Muscle of leg (tissue), 11 donors: ENCODE measurements around the gene C11orf54. TPM values are rescaled to one million over a fixed set of nuclear protein-coding genes. Genes with fewer than 3 reads are reported as not detected.
"Not testable (repeated sequence)": the region's sequence is repeated elsewhere in the genome, so short reads cannot be mapped to it uniquely, and the experiment has no call there.

Experiments used
- DNase-seq: peaks from one replicate; pipeline ENCODE4 v3.0.0; 2013
- H3K27ac ChIP-seq: one replicate; pipeline ENCODE4 v1.5.1; 2013; ENCODE audit warnings: mild to moderate bottlenecking, low read length, control low read depth
- H3K27me3 ChIP-seq: one replicate; pipeline ENCODE4 v1.6.1; 2013; ENCODE audit warnings: low read length; ENCODE audit not compliant: control insufficient read depth, insufficient read depth
- H3K36me3 ChIP-seq: one replicate; pipeline ENCODE4 v1.6.1; 2013; ENCODE audit warnings: low read length; ENCODE audit not compliant: control insufficient read depth, insufficient read depth
- H3K4me1 ChIP-seq: one replicate; pipeline ENCODE4 v1.6.1; 2013; ENCODE audit warnings: low read length; ENCODE audit not compliant: control insufficient read depth, insufficient read depth
- H3K4me3 ChIP-seq: one replicate; pipeline ENCODE4 v1.5.1; 2013; ENCODE audit warnings: low read length, control low read depth
- H3K9me3 ChIP-seq: replicated peaks from 2 replicates; pipeline ENCODE4 v1.6.1; 2013; ENCODE audit warnings: low read depth, low read length; ENCODE audit not compliant: control insufficient read depth
- WGBS: methylation state at CpG from one replicate; pipeline ENCODE4 v1.1.5; 2013; ENCODE audit warnings: missing lambda C conversion rate; ENCODE audit not compliant: insufficient coverage; 5-methylcytosine and 5-hydroxymethylcytosine counted together
- polyA plus RNA-seq, 8 donors: library from polyadenylated mRNA; unstranded; fragments of 120-200 nt; gene quantifications; one replicate each; pipeline versions ENCODE4 v1.2.1 to v1.2.3, GENCODE V29; 2013; ENCODE audit warnings: inconsistent platforms in 1 of 8, low replicate concordance in 1 of 8; ENCODE audit not compliant: insufficient read length in 8 of 8, insufficient read depth in 1 of 8
- total RNA-seq: library from RNA; stranded (reverse); fragments of 120-200 nt; gene quantifications from one replicate; pipeline ENCODE4 v1.2.4, GENCODE V29; 2013

Gene C11orf54
- total and polyA plus RNA-seq, 9 donors, result 27.6 to 41.1 (median 35.0) TPM

DNA sequence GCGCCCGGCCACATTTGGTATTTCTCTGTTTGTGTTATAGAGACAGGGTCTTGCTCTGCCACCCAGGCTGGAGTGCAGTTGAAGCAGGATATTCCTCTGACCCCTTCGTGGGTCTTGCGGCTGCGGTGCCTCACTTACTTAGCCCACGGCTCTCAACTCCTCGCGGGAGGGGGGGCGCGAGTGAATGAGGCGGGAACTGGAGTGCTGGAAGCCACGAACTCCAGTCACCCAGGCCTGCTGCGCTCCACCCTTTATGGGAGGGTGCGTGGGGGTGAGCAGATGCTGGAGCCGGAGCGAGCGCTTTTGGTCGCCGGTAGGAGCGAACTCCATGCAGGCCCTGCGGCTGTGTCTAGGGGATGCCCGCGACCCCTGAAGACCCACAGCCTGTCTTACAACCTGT lies 1.8 kb downstream of the C11orf54 start:
- no peak for DNase-seq
- Histone ChIP-seq H3K27ac (no peak overlapping the region), H3K4me3 (no peak overlapping the region), H3K9me3 (no peaks in the 10 kb centered on the region), H3K27me3 (no peaks in the 10 kb centered on the region), H3K36me3 (peaks cover 16% of the 10 kb centered on the region), H3K4me1 (peaks cover 13% of the 10 kb centered on the region)
- WGBS, result 93% methylated on average over 23 of the region's 23 CpGs

DNA sequence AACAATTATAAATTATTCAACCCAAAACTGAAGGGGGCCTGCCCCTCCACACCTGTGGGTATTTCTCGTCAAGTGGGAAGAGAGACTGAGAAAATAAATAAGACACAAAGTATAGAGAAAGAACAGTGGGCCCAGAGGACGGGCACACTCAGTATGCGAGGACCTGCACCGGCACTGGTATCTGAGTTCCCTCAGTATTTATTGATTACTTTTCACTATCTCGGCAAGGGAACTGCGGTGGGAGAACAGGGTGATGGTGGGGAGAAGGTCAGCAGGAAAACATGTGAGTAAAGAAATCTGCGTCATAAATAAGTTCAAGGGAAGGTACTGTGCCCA lies 3.2 kb downstream of the C11orf54 start:
- Histone ChIP-seq H3K27ac (no peak overlapping the region), H3K4me3 (no peak overlapping the region), H3K9me3 (no peaks in the 10 kb centered on the region)

GRCh38 chr11:93745005-93745755 lies 3.7 kb downstream of the C11orf54 start:
- not testable (repeated sequence) for H3K27ac ChIP-seq, H3K9me3 ChIP-seq, H3K27me3 ChIP-seq, DNase-seq, H3K4me1 ChIP-seq, H3K4me3 ChIP-seq
- WGBS, result 70% methylated on average over 2 of the region's 12 CpGs
- H3K36me3 ChIP-seq, result peaks cover 10% of the 10 kb centered on the region

More for the DNA sequence above, 3.2 kb downstream of the C11orf54 start:
- H3K36me3 ChIP-seq, result peaks cover 12% of the 10 kb centered on the region
- no peak for DNase-seq
- H3K4me1 ChIP-seq, result peaks cover 10% of the 10 kb centered on the region
- WGBS, result 70% methylated on average over 5 of the region's 7 CpGs
- H3K27me3 ChIP-seq, result no peaks in the 10 kb centered on the region

GRCh38 chr11:93746101-93746500 lies 4.6 kb downstream of the C11orf54 start:
- H3K27ac ChIP-seq, result no peak overlapping the region
- H3K27me3 ChIP-seq, result no peaks in the 10 kb centered on the region

DNA sequence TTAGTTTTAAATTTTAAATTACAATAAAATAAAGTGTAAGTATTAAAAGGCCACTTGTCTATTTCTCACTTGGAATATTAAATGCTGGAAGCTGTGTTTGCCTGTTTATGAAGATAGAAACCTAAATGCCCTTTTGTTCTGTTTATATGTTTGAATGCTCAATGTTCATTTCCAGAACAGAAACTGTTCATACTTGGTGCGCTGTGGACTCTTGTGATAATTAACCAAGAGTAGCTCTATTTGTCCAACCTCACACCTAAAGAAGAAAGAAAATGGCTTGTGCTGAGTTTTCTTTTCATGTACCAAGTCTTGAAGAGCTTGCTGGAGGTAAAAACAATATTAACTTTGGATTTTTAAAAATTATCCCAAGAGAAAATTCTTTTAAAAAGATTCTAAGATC lies 5.7 kb downstream of the C11orf54 start:
- Histone ChIP-seq H3K27ac (no peak overlapping the region), H3K4me3 (no peak overlapping the region), H3K4me1 (peaks cover 6% of the 10 kb centered on the region), H3K27me3 (no peaks in the 10 kb centered on the region), H3K36me3 (peaks cover 10% of the 10 kb centered on the region), H3K9me3 (no peaks in the 10 kb centered on the region)
- no peak for DNase-seq
- WGBS, result no CpG with 5 or more reads among the region's 1 CpG

More at GRCh38 chr11:93746101-93746500, 4.6 kb downstream of the C11orf54 start:
- no CpG with 5 or more reads among the region's 2 CpGs for WGBS
- DNase-seq, result no peak
- Histone ChIP-seq H3K4me3 (no peak overlapping the region), H3K9me3 (no peaks in the 10 kb centered on the region), H3K36me3 (peaks cover 10% of the 10 kb centered on the region), H3K4me1 (peaks cover 6% of the 10 kb centered on the region)

DNA sequence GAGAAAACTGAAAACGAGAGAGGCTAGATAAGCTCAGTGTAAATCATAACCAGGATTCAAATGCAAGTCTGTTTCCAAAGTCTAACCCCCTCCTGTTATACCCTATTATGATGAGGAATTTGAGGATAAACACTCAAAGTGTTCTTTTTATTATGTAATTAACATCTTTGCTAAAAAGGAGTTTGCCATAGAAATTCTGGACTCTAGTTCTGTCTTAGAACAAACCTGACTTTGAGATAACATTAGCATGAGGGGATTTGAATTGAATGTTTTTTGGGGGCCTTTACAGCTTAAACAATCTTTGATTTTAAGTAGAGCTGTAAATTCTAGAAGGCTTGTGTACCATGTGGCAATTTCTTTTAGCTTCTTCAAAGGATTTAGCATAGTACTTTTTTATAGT lies 9.5 kb downstream of the C11orf54 start:
- no CpG with 5 or more reads among the region's 1 CpG for WGBS
- H3K9me3 ChIP-seq, result no peaks in the 10 kb centered on the region
- H3K36me3 ChIP-seq, result peaks cover 15% of the 10 kb centered on the region
- no peak overlapping the region for H3K4me3 ChIP-seq
- no peaks in the 10 kb centered on the region for H3K4me1 ChIP-seq
- H3K27ac ChIP-seq, result no peak overlapping the region
- DNase-seq, result no peak
- H3K27me3 ChIP-seq, result no peaks in the 10 kb centered on the region

DNA sequence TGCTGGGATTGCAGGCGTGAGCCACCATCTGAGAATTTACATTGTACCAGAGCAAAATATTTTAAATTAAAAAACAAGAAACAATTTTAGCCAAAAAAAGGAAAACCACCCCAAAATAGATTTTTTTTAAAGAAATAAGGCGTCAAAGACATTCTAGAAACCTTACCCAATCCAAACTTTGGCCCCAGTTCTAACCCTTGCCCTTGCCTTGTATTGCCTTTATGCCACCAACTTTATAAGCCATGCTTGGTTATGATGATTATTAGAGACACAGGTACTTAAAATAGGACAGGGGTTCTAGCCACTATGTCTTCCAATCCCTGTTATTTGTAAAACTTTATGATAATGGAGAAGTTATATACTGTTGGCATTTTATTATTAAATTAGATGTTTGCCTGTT lies 11.8 kb downstream of the C11orf54 start:
- no CpG with 5 or more reads among the region's 2 CpGs for WGBS
- H3K27me3 ChIP-seq, result no peaks in the 10 kb centered on the region
- no peaks in the 10 kb centered on the region for H3K4me1 ChIP-seq
- H3K4me3 ChIP-seq, result no peak overlapping the region
- peaks cover 29% of the 10 kb centered on the region for H3K36me3 ChIP-seq
- DNase-seq, result no peak
- no peaks in the 10 kb centered on the region for H3K9me3 ChIP-seq
- no peak overlapping the region for H3K27ac ChIP-seq

DNA sequence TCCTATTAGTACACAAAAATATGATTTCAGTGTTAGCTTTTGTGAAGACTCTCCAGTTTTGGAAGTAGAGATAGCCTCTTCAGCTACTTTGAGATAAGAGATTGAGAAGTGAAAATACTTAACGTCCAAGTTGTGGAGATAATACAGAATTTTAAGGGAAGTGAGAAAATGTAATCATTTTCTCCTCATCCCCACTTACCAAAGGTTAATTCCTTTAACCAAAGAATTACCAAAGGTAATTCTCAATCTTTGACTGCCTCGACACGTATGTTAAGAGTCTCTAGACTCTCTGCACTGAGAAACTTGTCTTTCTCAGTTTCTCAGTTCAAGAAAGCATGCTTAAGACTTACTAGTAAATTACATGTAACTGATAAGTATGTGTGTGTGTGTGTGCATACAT lies 15.3 kb downstream of the C11orf54 start:
- WGBS, result no CpG with 5 or more reads among the region's 3 CpGs
- H3K36me3 ChIP-seq, result peaks cover 48% of the 10 kb centered on the region

GRCh38 chr11:93757301-93757700 lies 15.8 kb downstream of the C11orf54 start:
- 100% methylated on average over 1 of the region's 3 CpGs for WGBS
- DNase-seq, result no peak
- no peaks in the 10 kb centered on the region for H3K9me3 ChIP-seq
- H3K4me1 ChIP-seq, result no peaks in the 10 kb centered on the region
- H3K4me3 ChIP-seq, result no peak overlapping the region
- H3K27me3 ChIP-seq, result no peaks in the 10 kb centered on the region
- H3K36me3 ChIP-seq, result peaks cover 49% of the 10 kb centered on the region
- no peak overlapping the region for H3K27ac ChIP-seq

More for the DNA sequence above, 15.3 kb downstream of the C11orf54 start:
- no peak for DNase-seq
- Histone ChIP-seq H3K27ac (no peak overlapping the region), H3K4me1 (no peaks in the 10 kb centered on the region), H3K4me3 (no peak overlapping the region), H3K9me3 (no peaks in the 10 kb centered on the region), H3K27me3 (no peaks in the 10 kb centered on the region)

GRCh38 chr11:93757924-93758865 lies 16.7 kb downstream of the C11orf54 start:
- H3K4me3 ChIP-seq, result no peak overlapping the region
- DNase-seq, result no peak
- no peaks in the 10 kb centered on the region for H3K27me3 ChIP-seq
- no peaks in the 10 kb centered on the region for H3K4me1 ChIP-seq
- no peaks in the 10 kb centered on the region for H3K9me3 ChIP-seq
- H3K36me3 ChIP-seq, result peaks cover 53% of the 10 kb centered on the region
- 95% methylated on average over 37 of the region's 38 CpGs for WGBS
- no peak overlapping the region for H3K27ac ChIP-seq
